MM.1S (cell line): ENCODE results near the gene MSX2.

Source experiments
- DNase-seq: peaks from one replicate; pipeline ENCODE4 v3.0.0-alpha.2; 2015
- H2AFZ ChIP-seq: fragments of 300-600 bp; sonication (generic); 2 replicates; pipeline ENCODE4 v1.6.0; 2016; ENCODE audit warnings: antibody characterized with exemption, low read length
- H3F3A ChIP-seq: fragments of 300-600 bp; sonication (generic); 2 replicates; pipeline ENCODE4 v1.6.1; 2016; ENCODE audit warnings: mild to moderate bottlenecking, antibody characterized with exemption, low read length, moderate library complexity, mixed read lengths; ENCODE audit not compliant: insufficient read depth
- H3K27ac ChIP-seq: fragments of 300-600 bp; sonication (generic); 2 replicates; pipeline ENCODE4 v1.5.1; 2016; ENCODE audit warnings: mild to moderate bottlenecking, low read length
- H3K27me3 ChIP-seq: fragments of 300-600 bp; sonication (generic); replicated peaks from 2 replicates; pipeline ENCODE4 v1.6.0; 2016; ENCODE audit warnings: low read length; ENCODE audit not compliant: insufficient read depth
- H3K36me3 ChIP-seq: fragments of 300-600 bp; sonication (generic); replicated peaks from 2 replicates; pipeline ENCODE4 v1.6.1; 2016; ENCODE audit warnings: mild to moderate bottlenecking, low read length, mixed read lengths; ENCODE audit not compliant: insufficient read depth
- H3K4me1 ChIP-seq: fragments of 300-600 bp; sonication (generic); 2 replicates; pipeline ENCODE4 v1.6.1; 2016; ENCODE audit warnings: low read length, mixed read lengths
- H3K4me2 ChIP-seq: fragments of 300-600 bp; sonication (generic); 2 replicates; pipeline ENCODE4 v1.6.0; 2016; ENCODE audit warnings: low read depth, low read length
- H3K4me3 ChIP-seq: fragments of 300-600 bp; sonication (generic); 2 replicates; pipeline ENCODE4 v1.5.1; 2016; ENCODE audit warnings: low read length, mixed read lengths
- H3K79me2 ChIP-seq: fragments of 300-600 bp; sonication (generic); 2 replicates; pipeline ENCODE4 v1.6.1; 2016; ENCODE audit warnings: mixed run types, low read length, mixed read lengths
- H3K9ac ChIP-seq: fragments of 300-600 bp; sonication (generic); 2 replicates; pipeline ENCODE4 v1.6.1; 2016; ENCODE audit warnings: low read length, mixed read lengths
- H3K9me2 ChIP-seq: fragments of 300-600 bp; sonication (generic); replicated peaks from 2 replicates; pipeline ENCODE4 v1.6.1; 2016; ENCODE audit warnings: mild to moderate bottlenecking, low read length, mixed read lengths; ENCODE audit not compliant: insufficient read depth
- H3K9me3 ChIP-seq: fragments of 300-600 bp; sonication (generic); replicated peaks from 2 replicates; pipeline ENCODE4 v1.6.1; 2016; ENCODE audit warnings: mild to moderate bottlenecking, low read length, mixed read lengths; ENCODE audit not compliant: insufficient read depth
- H4K20me1 ChIP-seq: fragments of 300-600 bp; sonication (generic); 2 replicates; pipeline ENCODE4 v1.6.1; 2016; ENCODE audit warnings: mild to moderate bottlenecking, low read length, moderate library complexity, mixed read lengths; ENCODE audit not compliant: insufficient read depth
- CTCF ChIP-seq: fragments of 300-600 bp; sonication (generic); IDR thresholded peaks from 2 replicates; pipeline ENCODE4 v1.5.1; 2016; ENCODE audit warnings: antibody characterized with exemption, low read length, mixed read lengths
- EZH2 ChIP-seq: fragments of 300-600 bp; sonication (generic); optimal IDR thresholded peaks from 2 replicates; pipeline ENCODE3; 2017; ENCODE audit warnings: low read depth, mild to moderate bottlenecking, antibody characterized with exemption, low read length, mixed read lengths
- EZH2phosphoT487 ChIP-seq: fragments of 300-600 bp; sonication (generic); IDR thresholded peaks from 2 replicates; pipeline ENCODE4 v1.6.1; 2018; ENCODE audit warnings: antibody characterized with exemption, low read length

Gene MSX2

GRCh38 chr5:174692982-174693422, 31.4 kb upstream of the MSX2 start:
- TF ChIP-seq EZH2phosphoT487 = no peak
- TF ChIP-seq EZH2 = no peak
- no peak for TF ChIP-seq CTCF

GRCh38 chr5:174693697-174694385, 30.5 kb upstream of the MSX2 start:
- Histone ChIP-seq H3K79me2 (no peaks in the 10 kb centered on the region), H3K9me3 (no peaks in the 10 kb centered on the region), H3K4me3 (no peak overlapping the region), H3K27ac (no peak overlapping the region), H3F3A (no peaks in the 10 kb centered on the region), H3K4me1 (no peaks in the 10 kb centered on the region), H3K4me2 (no peak overlapping the region), H4K20me1 (no peaks in the 10 kb centered on the region), H3K27me3 (no peaks in the 10 kb centered on the region), H3K36me3 (no peaks in the 10 kb centered on the region), H3K9me2 (no peaks in the 10 kb centered on the region), H3K9ac (no peak overlapping the region), H2AFZ (no peak overlapping the region)
- TF ChIP-seq EZH2phosphoT487 (no peak), EZH2 (no peak), CTCF (no peak)
- DNase-seq = no peak

More at GRCh38 chr5:174692982-174693422, 31.4 kb upstream of the MSX2 start:
- H2AFZ ChIP-seq = no peak overlapping the region
- no peak overlapping the region for H3K9ac ChIP-seq
- H3K4me2 ChIP-seq = 0 out of 2 replicates have a peak overlapping the region, but pooled peaks have one; percentile 29
- no peaks in the 10 kb centered on the region for H3K27me3 ChIP-seq
- no peaks in the 10 kb centered on the region for H3K9me3 ChIP-seq
- no peaks in the 10 kb centered on the region for H3K4me1 ChIP-seq
- no peaks in the 10 kb centered on the region for H3K79me2 ChIP-seq
- no peak overlapping the region for H3K4me3 ChIP-seq
- no peak overlapping the region for H3K27ac ChIP-seq
- no peaks in the 10 kb centered on the region for H3F3A ChIP-seq
- H3K9me2 ChIP-seq = no peaks in the 10 kb centered on the region
- no peak for DNase-seq
- H4K20me1 ChIP-seq = no peaks in the 10 kb centered on the region
- H3K36me3 ChIP-seq = no peaks in the 10 kb centered on the region

GRCh38 chr5:174694611-174695010, 29.8 kb upstream of the MSX2 start:
- H3K27me3 ChIP-seq = no peaks in the 10 kb centered on the region
- no peak for DNase-seq

More at GRCh38 chr5:174694611-174695010, 29.8 kb upstream of the MSX2 start:
- no peaks in the 10 kb centered on the region for H3K9me2 ChIP-seq
- no peak overlapping the region for H3K27ac ChIP-seq
- H3K9ac ChIP-seq = no peak overlapping the region
- no peaks in the 10 kb centered on the region for H3K9me3 ChIP-seq
- H2AFZ ChIP-seq = no peak overlapping the region
- H3K4me1 ChIP-seq = no peaks in the 10 kb centered on the region
- H3K36me3 ChIP-seq = no peaks in the 10 kb centered on the region
- H3K79me2 ChIP-seq = no peaks in the 10 kb centered on the region
- H3K4me3 ChIP-seq = no peak overlapping the region
- TF ChIP-seq CTCF = no peak
- no peak for TF ChIP-seq EZH2phosphoT487
- TF ChIP-seq EZH2 = no peak
- H3K4me2 ChIP-seq = no peak overlapping the region
- no peaks in the 10 kb centered on the region for H4K20me1 ChIP-seq
- no peaks in the 10 kb centered on the region for H3F3A ChIP-seq
